Measurements from ENCODE around the gene UGT2A1.
"Not testable (repeated sequence)": the region's sequence is repeated elsewhere in the genome, so short reads cannot be mapped to it uniquely, and the experiment has no call there.

Gene UGT2A1

GRCh38 chr4:69653147-69653546, at the start of gene UGT2A1:
TSS of gene UGT2A1 (minus strand) at chr4:69653247. CDS start at chr4:69647644, 5,603 bp downstream.
- DNase-seq = no peak

GRCh38 chr4:69702201-69702600, 49.2 kb upstream of the UGT2A1 start:
- no peak for DNase-seq

- no peak for DNase-seq
Observed at GRCh38 chr4:69701696-69702095, 48.6 kb upstream of the UGT2A1 start.

- DNase-seq = no peak
Observed at GRCh38 chr4:69697536-69698242, 44.6 kb upstream of the UGT2A1 start.

- DNase-seq = no peak
Observed at GRCh38 chr4:69689599-69689998, 36.6 kb upstream of the UGT2A1 start.

- DNase-seq = no peak
Observed at GRCh38 chr4:69684804-69685203, 31.8 kb upstream of the UGT2A1 start.

GRCh38 chr4:69668680-69669079, 15.6 kb upstream of the UGT2A1 start:
- DNase-seq = no peak

- not testable (repeated sequence) for DNase-seq
Observed at GRCh38 chr4:69664009-69664408, 11.0 kb upstream of the UGT2A1 start.

GRCh38 chr4:69661130-69661803, 8.2 kb upstream of the UGT2A1 start:
- DNase-seq = not testable (repeated sequence)

GRCh38 chr4:69658133-69658532, 5.1 kb upstream of the UGT2A1 start:
- DNase-seq = no peak

- no peak for DNase-seq
Observed at GRCh38 chr4:69656653-69657158, 3.7 kb upstream of the UGT2A1 start.

GRCh38 chr4:69650872-69651271, 2.2 kb downstream of the UGT2A1 start:
- DNase-seq = no peak

- DNase-seq = no peak
Observed at GRCh38 chr4:69649629-69650028, 3.4 kb downstream of the UGT2A1 start.

- no peak for DNase-seq
Observed at GRCh38 chr4:69649207-69649606, 3.8 kb downstream of the UGT2A1 start.

GRCh38 chr4:69642961-69643360, 10.1 kb downstream of the UGT2A1 start:
- no peak for DNase-seq

- no peak for DNase-seq
Observed at GRCh38 chr4:69640289-69640688, 12.8 kb downstream of the UGT2A1 start.

- DNase-seq = no peak
Observed at GRCh38 chr4:69639542-69639941, 13.5 kb downstream of the UGT2A1 start, which contains the start of gene UGT2A2. TSS of gene UGT2A2 (minus strand) at chr4:69639642. CDS start at chr4:69639640, 2 bp downstream.

GRCh38 chr4:69617083-69617694, 35.9 kb downstream of the UGT2A1 start:
- DNase-seq = no peak

- no peak for DNase-seq
Observed at GRCh38 chr4:69610484-69610883, 42.6 kb downstream of the UGT2A1 start.

- no peak for DNase-seq
Observed at GRCh38 chr4:69601065-69601464, 52.0 kb downstream of the UGT2A1 start.

- DNase-seq = no peak
Observed at GRCh38 chr4:69600013-69600412, 53.0 kb downstream of the UGT2A1 start.

- DNase-seq = no peak
Observed at GRCh38 chr4:69594382-69594781, 58.7 kb downstream of the UGT2A1 start.

GRCh38 chr4:69591364-69591763, 61.7 kb downstream of the UGT2A1 start:
- DNase-seq = no peak

GRCh38 chr4:69589884-69590283, 63.2 kb downstream of the UGT2A1 start:
- DNase-seq = no peak
